ENCODE data around the gene CEMP1. TPM values are rescaled to one million over a fixed set of nuclear protein-coding genes. Genes with fewer than 3 reads are reported as not detected.

CEMP1 gene
- total RNA-seq, 1 experiment from 2014 or later = not detected

GRCh38 chr16:2520097-2520783 lies 11.0 kb downstream of the CEMP1 start, which contains the start of gene AMDHD2:
Gene AMDHD2 (plus strand): TSS chr16:2520371. CDS start chr16:2520459, 88 bp downstream.
- Histone ChIP-seq H4K20me1 (ENCODE audit: control insufficient read depth, insufficient read depth, insufficient read length) (no peaks in the 10 kb centered on the region), H3K27ac (ENCODE audit: insufficient read length, low read depth, low read length) (no peak within 1 kb of the TSS), H3K14ac (ENCODE audit: insufficient read depth, low read length) (peak within 1 kb of the TSS; percentile 73; the same call in 1 of the 2 replicates), H2BK12ac (ENCODE audit: insufficient read length, low read depth, low read length) (no peak within 1 kb of the TSS), H3K79me1 (ENCODE audit: insufficient read depth, low read depth, low read length, poor library complexity, severe bottlenecking) (peaks cover 9% of the 10 kb centered on the region), H2AFZ (ENCODE audit: low read length) (no peak within 1 kb of the TSS), H4K8ac (replicated peaks; ENCODE audit: insufficient read length, low read depth, low read length) (no peak within 1 kb of the TSS), H3K18ac (ENCODE audit: insufficient read length, low read depth, low read length) (no peak within 1 kb of the TSS), H3K79me2 (ENCODE audit: insufficient read depth, low read length) (peaks cover 28% of the 10 kb centered on the region; the same call in 1 of the 2 replicates), H3K9me3 (ENCODE audit: control insufficient read depth, low read depth, low read length) (no peaks in the 10 kb centered on the region), H3K4me2 (ENCODE audit: insufficient read depth, insufficient read length, low read length) (peak within 1 kb of the TSS; percentile 75), H4K91ac (ENCODE audit: insufficient read length, low read depth, low read length) (no peak within 1 kb of the TSS), H2BK15ac (ENCODE audit: low read depth, low read length) (no peak within 1 kb of the TSS), H3K23ac (ENCODE audit: insufficient read length, low read depth, low read length) (no peak within 1 kb of the TSS), H3K4ac (ENCODE audit: low read depth, low read length) (no peak within 1 kb of the TSS; the same call in 1 of the 2 replicates), H4K5ac (ENCODE audit: insufficient read length, low read depth, low read length) (no peak within 1 kb of the TSS), H3K9ac (ENCODE audit: extremely low read depth, insufficient read length, low read length) (peak within 1 kb of the TSS; percentile 63), H2BK120ac (ENCODE audit: low read depth, low read length, poor library complexity, severe bottlenecking) (no peak within 1 kb of the TSS), H2BK20ac (ENCODE audit: low read depth, low read length, poor library complexity, severe bottlenecking) (no peak within 1 kb of the TSS), H2BK5ac (ENCODE audit: insufficient read length, low read length) (no peak within 1 kb of the TSS), H3K27me3 (ENCODE audit: insufficient read depth, low read length) (no peaks in the 10 kb centered on the region), H3K56ac (ENCODE audit: insufficient read length, low read depth, low read length) (no peak within 1 kb of the TSS), H3K4me1 (ENCODE audit: insufficient read depth, low read length) (no peaks in the 10 kb centered on the region), H2AK5ac (ENCODE audit: insufficient read length, low read length) (no peak within 1 kb of the TSS), H3T11ph (ENCODE audit: low read length) (no peak within 1 kb of the TSS), H3K23me2 (ENCODE audit: insufficient read length, low read depth, low read length, poor library complexity, severe bottlenecking) (peaks cover 7% of the 10 kb centered on the region)
- TF ChIP-seq CTCF (conservative IDR thresholded peaks at IDR 0.05) = no peak
- Mint-ChIP-seq H3K4me3 (peak within 1 kb of the TSS; percentile 79 to 88), H3K9me3 (no peaks in the 10 kb centered on the region), H3K27ac (peak within 1 kb of the TSS; percentile 95 to 97 (median 96)), H3K4me1 (peaks cover 24 to 33% of the 10 kb centered on the region in 2 experiments), H3K27me3 (ENCODE audit: low read depth) (no peaks in the 10 kb centered on the region; the same call in 1 of the 2 replicates), H3K36me3 (ENCODE audit: insufficient read depth in 1 of 3, low read depth in 3 of 3) (peaks cover 6 to 43% (median 29%) of the 10 kb centered on the region in 3 experiments; a peak in 6 of 7 replicates)
- no CpG with 5 or more reads among the region's 83 CpGs for WGBS (ENCODE audit: extremely low coverage, insufficient read length, low lambda C conversion rate)
- peak; percentile 89 for DNase-seq
